CD1c-positive myeloid dendritic cell (primary cell): Measurements from ENCODE around the gene SDK1.

Experiments used
- DNase-seq: peaks from one replicate; pipeline ENCODE4 v3.0.0-alpha.2; 2016; ENCODE audit errors: extremely low spot score

Gene SDK1

DNA sequence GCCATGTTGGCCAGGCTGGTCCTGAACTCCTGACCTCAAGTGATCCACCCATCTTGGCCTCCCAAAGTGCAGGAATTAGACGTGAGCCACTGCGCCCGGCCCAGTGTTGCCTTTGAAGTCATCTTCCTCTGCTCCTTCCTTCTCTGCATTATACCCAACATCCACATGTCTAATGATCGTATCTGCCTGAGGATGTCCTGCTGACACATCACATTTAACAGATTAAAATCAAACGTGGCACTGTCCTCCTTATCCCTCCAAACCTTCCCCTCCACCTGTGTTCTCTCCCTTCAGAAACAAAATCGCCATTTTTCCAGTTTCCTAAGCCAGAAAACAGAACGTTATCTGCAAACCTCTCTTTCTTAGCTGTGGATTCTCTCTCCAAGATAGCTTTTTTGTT, 8.4 kb upstream of the SDK1 start:
- DNase-seq, result no peak

DNA sequence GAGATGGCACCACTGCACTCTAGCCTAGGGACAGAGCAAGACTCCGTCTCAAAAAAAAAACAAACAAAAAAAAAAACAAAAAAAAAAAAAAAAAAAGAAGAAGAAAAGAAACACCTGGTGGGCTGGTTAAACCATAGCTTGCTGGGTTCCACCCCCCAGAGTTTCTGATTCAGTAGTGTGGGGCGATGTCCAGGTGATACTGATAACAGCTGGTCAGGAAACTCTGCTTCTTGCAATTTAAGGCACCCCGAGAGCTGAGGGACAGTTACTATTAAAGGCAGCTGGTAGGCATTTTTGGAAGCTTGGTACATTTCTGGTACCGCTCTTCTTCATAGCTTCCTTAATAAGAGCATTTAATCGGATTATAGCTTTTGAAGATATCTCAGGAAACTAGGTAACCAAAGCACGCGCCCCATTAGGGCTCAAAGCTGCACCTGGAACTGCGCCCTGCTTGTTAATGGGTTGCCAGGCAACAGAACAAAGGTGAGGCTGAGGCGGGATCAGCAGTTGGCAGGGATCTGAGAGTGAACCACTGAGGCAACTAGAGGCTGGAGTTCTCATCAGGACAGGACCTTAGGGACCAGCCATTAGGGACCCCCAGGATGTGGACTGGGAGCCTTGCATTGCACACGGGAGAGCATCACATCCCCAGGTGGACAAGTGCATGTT, 6.5 kb upstream of the SDK1 start:
- DNase-seq, result no peak

DNA sequence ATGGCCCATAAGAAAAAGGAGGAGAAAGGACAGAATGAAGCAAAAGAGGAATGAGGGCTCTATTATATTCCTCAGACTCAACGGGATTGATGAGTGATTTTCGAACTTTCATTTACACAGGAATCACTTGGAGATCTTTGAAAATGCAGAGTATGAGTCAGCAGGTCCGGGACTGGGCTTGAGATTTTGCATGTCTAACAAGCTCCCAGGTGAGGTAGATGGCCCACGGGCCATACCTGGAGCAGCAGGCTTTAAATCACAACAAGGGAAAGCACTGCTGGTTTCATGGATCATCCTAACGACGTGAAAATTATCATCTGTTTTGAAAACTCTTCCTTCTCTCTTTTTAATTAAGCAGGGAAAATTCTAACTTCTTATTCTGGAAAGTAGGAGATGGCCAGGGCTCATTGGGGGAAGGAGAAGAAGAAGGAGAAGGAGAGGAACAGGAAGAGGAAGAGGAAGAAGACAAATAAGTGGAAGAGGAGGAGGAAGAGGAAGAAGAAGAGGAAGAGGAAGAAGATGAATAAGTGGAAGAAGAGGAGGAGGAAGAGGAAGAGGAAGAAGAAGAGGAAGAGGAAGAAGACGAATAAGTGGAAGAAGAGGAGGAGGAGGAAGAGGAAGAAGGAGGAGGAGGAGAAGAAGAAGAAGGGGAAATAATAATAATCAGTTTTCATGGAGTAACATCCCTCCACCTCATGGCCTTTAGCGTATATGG, 3.8 kb upstream of the SDK1 start:
- DNase-seq, result no peak

DNA sequence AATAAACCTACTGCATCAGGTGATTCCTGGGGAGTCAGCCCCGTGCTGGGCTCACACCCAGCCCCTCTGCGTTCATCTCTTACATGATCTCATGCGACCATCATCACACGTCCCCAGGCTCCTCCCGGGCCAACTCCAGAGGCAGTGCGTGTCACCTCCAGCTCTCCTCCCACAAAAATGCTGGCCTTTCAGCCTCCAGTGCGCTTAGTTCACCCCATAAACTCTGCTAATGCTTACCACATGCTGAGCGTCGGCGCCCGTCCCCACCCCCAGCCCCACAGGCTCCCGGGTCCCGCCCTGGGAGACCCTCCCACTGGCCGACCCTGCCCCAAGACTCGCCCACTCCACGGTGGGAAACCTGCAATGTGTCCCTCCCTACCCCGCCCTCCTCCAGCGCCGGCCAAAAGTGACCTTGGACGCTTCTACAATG, 816 bp upstream of the SDK1 start:
- no peak for DNase-seq

DNA sequence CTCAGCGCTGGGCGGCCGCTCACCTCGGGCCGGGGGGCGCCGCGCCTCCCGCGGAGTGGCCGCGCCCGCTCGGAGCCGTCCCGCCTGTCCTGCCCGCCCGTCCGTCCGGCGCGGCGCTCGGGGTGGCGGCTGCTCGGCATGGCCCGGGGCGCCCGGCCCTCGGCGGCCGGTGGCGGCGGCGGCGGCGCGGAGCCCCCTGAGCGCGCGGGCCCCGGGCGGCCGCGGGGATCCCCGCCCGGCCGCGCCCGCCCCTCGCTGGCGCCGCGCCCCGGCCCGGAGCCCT, 338 bp downstream of the SDK1 start:
- no peak for DNase-seq

DNA sequence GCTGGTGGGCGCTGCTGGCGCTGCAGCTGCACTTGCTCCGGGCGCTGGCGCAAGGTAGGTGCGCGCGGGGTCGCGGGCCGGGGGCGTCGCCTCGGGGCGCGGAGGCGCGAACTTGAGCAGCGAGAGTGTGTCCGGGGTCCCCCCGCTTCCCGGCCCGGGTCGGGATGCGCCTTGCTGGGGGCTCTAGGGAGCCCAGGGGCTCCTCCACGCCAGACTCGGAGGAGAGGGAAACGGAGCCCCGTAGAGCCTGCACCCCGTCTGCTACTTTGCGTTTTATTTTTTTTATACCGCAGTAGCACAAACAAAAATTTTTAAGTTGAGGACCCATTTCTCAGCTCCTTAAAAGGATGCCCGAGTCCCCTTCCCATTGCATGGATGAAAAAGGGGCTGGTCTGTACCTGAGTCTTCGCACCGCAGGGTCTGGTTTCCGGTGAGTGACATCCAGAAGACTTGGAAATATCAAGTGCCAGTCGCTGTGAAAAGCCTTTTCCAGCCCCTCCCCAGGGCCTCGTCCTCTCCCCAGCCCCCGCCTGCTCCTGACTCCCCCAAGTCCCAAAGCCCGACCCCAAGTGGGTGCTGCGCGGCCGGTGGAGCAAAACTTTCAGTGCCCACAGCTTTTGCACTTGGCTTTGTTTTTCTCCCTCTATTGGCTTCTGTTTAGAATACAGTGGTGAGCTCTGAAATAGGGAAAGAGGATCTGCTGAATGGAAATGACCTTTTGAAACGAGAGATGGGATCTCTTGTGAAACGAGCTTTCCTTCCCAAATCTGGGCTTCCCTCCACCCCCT, 973 bp downstream of the SDK1 start:
- DNase-seq, result peak; percentile 56

DNA sequence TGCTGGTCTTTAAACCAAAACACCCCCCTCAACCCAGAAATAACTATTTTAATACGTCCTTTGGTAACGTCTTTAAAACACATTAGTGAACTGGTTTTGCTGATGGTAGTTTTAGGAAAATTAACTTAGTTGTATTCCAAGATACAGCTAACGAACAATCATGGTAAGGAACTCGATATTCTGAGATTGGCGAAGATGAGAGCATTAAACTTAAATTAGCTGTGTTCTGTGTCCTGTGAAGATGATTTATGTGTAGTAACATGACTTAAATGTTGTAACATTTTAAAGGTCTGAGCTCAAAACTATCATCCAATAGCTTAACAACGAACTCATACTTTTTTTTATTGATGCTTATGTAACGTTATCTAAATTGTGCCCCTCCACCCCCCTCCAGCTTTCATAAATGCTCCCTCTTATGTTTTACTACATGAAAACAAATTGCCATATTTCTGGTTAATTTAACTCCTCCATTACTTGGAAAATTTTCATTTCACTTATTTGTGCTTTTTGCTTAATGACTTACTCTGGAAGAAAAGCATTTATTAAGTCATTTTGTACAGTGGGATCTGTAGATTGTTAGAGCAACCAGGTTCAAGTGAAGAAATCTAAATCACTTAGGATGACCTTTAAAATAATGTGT, 1.7 kb downstream of the SDK1 start:
- no peak for DNase-seq

DNA sequence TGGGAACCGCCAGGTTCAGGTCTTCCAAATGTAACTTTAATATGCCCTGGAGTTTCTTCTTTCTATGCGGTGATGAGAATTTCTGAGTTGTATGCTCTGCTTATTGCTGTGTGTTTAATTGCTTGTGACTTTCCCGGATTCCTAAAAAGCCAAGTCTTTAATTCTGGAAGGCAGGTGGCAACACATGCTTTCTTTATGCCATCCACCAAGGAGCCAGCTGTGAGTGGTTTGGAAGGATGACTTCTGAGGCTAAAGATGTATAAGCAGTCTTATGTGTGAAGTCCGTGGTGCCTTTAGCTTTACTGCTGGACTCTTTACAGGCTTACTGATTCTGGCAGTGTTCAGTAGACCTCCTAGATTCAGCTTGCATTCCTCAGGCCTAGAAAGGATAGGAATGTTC, 3.1 kb downstream of the SDK1 start:
- DNase-seq, result no peak

DNA sequence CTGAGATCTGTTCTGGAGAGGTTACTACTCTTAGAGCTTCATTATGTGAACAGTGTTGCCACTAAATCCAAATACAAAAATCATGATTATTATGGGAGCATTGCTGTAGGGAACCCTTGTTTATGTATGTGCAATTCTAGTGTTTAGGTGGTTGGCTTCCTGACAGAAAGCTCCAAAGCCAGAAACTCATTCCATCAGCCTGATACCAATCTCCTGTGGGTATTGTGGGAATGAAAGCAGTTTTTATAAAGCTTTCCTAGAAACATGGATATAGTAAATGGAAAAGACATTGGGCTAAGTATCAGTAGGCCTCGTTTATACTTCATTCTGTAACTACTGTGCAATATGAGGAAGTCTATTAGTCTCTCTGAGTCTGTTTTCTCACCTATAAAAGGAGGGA, 6.4 kb downstream of the SDK1 start:
- no peak for DNase-seq

DNA sequence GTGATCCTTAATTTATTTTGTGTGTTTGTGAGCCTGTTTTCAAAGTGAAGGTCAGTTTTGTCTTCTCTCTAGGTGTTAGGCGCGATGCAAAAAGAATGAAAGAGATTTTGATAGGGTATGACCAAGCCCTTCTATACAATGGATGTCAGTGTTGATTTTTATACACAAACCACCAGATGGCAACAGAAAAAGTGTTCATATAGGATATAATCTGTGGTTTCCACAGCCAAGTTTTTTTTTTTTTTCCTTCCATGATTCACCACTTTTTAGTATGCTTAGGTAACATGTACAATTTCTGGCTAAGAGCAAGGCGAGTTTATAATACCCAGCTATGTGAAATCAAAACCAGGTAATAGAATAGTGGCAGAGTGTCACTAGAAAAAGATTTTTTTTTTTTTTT, 8.1 kb downstream of the SDK1 start:
- DNase-seq, result no peak

DNA sequence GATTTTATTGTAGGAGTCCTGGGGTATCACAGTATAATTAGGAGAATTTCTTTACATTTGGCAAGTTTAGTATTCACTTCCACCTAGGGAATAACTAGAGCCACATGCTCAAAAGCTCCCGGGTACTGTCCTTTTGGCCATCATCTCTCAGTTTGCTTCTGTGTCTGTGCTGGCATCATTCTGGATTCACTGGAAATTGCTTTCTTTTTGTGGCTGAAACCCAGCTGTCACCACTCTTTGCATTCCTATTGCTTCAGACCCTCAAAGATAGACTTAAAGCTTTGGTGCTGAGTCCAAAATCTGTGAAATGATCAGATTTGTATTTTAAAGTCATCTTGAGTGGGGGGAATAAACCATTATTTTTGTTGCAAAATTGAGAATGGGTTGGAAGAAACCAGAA, 8.9 kb downstream of the SDK1 start:
- DNase-seq, result no peak

DNA sequence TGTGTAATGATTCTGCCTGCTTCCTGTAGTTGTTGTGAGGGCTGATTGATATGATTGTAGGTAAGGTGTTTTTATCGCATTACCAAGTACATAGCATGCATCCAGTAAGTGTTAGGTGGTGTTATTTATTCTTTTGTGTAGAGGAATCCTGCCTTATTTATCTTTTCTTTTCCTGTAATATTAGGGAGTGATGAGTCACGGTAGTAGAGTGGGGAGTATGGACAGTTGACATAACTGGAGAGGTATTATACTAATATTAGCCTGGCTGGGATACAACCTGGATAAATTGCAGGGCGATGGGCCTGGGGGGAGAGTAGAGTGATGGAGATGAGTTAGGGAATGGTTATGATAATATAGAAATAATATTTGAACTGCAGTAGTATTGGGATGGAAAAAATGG, 9.8 kb downstream of the SDK1 start:
- no peak for DNase-seq

DNA sequence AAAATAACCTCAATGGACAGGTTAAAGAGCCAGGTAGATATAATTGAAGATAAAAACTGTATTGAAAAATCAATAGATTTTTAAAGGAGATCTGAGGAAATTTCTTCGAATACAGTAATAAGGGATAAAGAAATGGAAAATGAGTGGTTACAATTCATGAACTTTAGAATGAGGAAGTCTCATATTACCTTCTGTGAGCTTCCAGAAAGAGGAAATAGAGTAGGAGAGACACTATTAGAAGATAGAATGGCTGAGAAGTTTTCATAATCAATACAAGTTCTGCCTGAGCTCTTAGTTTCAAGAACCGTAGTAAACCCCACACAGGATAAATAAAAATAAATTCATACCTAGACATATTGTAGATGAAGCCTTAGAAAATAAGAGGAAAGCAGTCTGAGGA, 11.5 kb downstream of the SDK1 start:
- peak; percentile 18 for DNase-seq

DNA sequence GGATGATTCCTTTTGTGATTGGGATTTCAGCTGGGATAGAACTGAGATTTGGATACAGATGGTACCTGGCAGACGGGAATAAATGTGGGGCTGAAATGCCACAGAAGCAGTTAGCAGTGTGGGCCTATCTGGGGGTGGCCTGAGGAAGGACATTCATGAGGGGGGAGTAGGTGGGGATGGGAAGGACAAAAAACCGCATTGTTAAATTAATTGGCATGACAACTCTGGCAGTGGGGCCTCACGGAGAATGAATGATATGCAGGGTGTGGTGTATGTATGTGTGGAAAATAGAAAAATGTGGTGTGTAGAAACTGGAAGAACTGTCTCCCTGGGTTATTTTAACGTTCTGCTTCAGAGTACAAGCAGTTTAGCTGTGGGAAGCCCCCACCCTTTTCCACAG, 17.8 kb downstream of the SDK1 start:
- no peak for DNase-seq

DNA sequence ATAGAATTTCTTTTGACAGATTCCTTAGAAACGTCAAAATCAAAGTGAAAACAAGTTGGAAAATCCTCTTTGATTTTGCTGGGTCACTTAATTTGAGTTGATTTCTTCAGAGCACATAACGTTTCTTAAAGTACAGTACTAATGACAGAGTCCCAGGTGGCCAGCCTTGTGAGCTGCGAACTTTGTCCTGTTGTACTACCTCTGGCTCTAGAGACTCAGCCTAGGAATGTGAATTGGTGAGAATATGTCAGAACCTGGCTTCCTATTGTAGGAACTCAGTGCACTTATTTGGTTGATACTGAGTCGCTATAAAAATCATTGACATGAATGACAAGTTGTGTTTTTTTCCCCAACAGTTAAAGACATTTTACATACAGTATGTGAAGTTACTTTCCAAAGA, 20.2 kb downstream of the SDK1 start:
- no peak for DNase-seq

DNA sequence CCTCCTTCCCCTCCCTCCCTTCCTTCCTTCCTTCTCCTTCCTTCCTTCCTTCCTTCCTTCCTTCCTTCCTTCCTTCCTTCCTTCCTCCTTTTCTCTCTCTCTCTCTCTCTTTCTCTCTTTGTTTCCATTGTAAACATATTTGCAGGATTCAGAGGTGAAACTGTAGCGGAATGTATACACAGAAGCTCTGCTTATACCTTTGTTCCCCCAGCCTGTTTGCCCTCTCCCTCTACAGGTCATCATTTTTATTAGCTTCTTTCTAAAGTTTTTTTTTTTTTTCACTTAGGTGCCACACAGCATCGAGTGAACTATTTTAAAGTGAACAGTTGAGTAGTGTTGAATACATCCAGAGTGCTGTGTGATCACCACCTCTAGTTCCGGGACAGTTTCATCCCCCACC, 20.7 kb downstream of the SDK1 start:
- no peak for DNase-seq

DNA sequence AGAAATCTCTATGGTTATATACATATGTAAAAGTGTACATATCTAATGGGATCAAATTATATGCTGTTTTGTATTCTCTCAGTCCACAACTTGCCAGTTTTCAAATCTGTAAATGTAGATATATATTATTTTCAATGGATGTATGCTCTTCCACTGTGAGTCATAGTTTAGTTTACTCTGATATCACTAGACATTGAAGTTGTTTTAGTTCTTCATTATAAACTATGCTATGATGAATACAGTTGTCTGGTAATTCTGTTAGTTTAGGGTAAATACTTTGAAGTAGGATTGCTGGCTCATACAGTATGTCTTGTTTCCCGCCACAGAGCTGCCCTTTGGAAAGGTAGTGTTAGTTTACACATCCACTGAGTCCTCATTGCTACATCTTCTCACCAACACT, 25.2 kb downstream of the SDK1 start:
- no peak for DNase-seq

DNA sequence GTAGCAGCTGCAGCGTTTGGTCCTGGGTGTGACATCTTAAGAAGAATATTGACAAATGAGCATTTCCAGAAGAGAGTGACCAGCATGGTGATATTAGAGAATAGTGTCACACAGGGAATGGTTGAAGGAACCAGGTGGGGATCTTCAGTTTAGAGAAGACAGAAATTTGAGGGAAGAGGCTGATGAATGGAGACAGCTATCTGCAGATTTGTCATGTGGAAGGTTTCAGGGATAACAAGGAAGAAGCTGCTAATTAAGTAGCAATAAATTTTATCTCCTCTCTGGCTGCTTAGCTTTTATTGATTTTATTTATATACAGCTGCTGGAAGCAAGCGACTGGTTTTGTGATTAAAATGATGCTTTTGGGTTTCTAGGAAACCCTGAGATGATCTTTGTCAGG, 26.0 kb downstream of the SDK1 start:
- DNase-seq, result no peak

DNA sequence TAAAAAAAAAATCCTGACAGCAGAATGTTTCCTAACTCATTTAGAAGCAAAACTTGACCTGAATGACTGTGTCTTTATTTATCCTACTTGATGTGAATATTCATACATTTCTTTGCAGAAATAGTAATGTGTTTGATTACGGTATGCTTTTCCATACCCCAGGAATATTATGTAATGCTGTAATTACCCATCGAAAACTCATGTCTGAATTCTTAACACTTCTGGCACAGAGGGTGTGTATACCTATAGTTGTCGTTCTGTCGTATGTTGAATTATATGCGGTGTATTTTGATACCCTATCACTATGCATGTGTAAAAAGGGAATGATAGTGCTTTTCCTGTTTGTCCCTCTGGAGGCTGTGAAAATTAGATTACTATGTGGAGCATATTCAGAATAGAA, 26.6 kb downstream of the SDK1 start:
- DNase-seq, result no peak

DNA sequence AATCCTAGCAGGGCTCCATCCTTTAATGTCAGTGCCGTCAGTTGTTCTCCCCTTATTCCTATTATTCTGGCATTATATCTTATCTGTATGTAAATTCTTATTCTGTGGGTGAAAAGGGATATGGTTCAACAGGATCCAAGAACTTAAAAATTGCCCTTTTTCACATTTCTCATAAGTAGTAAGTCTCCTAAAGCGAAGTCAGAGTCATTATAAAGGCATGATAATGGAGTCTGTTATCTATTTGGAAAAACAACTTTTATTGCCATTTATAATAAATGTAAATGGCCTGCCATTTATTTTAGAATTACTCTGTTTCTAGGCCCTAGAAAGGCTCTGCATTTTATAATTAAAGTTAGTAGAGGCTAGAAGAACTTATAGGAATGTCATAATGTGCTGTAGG, 31.3 kb downstream of the SDK1 start:
- DNase-seq, result no peak

DNA sequence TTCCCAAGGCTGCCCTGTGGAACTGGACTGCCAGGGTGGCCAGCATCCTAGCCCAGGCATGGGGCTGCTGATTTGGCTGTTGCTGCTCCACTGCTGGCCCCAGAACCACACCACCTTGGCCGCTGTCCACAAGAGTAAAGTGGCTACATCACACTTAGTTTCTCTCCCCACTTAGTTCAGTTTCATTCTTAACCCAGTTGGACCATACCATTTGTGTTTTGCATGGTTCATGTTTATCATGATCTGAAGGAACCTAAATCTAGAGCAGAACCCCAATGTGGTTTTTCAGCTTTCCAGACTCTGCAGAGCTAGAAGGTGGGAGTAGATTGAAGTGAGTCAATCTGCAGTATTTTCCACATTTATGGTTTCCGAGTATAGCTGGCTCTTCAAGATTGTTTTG, 32.8 kb downstream of the SDK1 start:
- no peak for DNase-seq

DNA sequence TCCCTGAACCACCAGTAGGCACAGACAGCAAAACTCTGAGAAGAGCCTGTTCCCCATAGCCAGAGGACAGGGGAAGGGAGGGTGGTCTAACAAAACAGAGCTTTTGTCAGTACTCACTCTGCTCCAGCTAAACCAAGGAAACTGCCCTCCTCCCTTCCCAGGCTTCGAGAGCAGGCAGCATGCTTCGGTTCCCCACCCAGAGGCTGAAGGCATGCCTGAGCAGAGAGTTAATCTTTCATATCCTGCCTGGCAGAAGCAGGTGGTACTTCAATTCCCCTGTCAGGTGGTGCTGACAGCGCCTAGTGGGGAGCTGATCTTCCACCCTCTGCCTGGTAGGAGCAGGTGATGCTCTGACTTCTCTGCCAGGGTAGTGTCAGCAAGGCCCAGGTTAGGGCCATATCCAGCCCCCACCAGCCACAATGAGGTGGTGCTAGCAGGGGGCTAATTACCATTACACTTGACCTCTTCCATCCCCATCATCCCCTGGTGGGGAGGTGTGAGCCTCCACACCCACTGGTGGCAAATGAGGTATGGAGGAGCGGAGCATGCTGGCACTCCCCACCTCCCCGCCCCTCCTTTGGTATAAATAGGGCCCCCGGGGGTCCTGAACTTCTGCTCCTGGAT, 35.1 kb downstream of the SDK1 start:
- DNase-seq, result no peak
